ENCODE data around the gene RBM10.

- no peak for TF ChIP-seq EZH2 (IDR thresholded peaks at IDR 0.05; ENCODE audit: insufficient read depth, low read length)
- TF ChIP-seq CTCF (IDR thresholded peaks at IDR 0.05; ENCODE audit: insufficient read depth, low read depth, low read length) = no peak
Measured at GRCh38 chrX:47226071-47226470, 81.0 kb downstream of the RBM10 start.

Measured in astrocyte (in vitro differentiated cells and primary cell).